HEK293 (cell line): ENCODE results near the gene BACH2.

Experiments
- CTCF ChIA-PET: fragments of 350-600 bp; formaldehyde crosslinking; extraction: SDS; loops from one replicate; lab custom pipeline; 2021; ENCODE audit warnings: antibody characterized with exemption; lab: Yijun Ruan, JAX
- POLR2A ChIA-PET: fragments of 300-600 bp; formaldehyde crosslinking; extraction: SDS; loops from one replicate; lab custom pipeline; 2020; ENCODE audit warnings: antibody characterized with exemption, inconsistent platforms; lab: Yijun Ruan, JAX
- H3K27ac ChIP-seq: fragments of 200-500 bp; sonication (Bioruptor generic); 2 replicates; pipeline ENCODE4 v1.5.1; 2014; ENCODE audit warnings: low read depth, low read length, control low read depth, inconsistent platforms; ENCODE audit errors: extremely low read depth
- H3K36me3 ChIP-seq, 2 experiments: fragments of 200-500 bp in 1 of 2; sonication (Bioruptor generic) in 1 of 2; 1 replicate in 1 of 2; 2 replicates in 1 of 2; pipeline ENCODE4 v1.5.1; 2014 to 2017; ENCODE audit warnings: inconsistent platforms in 2 of 2, low read length in 2 of 2; ENCODE audit not compliant: control insufficient read depth in 2 of 2, insufficient read depth in 1 of 2
- H3K4me1 ChIP-seq: fragments of 200-500 bp; sonication (Bioruptor generic); 2 replicates; pipeline ENCODE4 v1.5.1; 2014; ENCODE audit warnings: mild to moderate bottlenecking, low read length, inconsistent platforms; ENCODE audit not compliant: control insufficient read depth, insufficient read depth
- H3K4me3 ChIP-seq: 2 replicates; pipeline ENCODE4 v1.5.1; 2011; ENCODE audit warnings: low read depth, mild to moderate bottlenecking, control low read depth, low read length, moderate library complexity
- H3K9me3 ChIP-seq: fragments of 200-500 bp; sonication (Bioruptor generic); 2 replicates; pipeline ENCODE4 v1.5.1; 2014; ENCODE audit warnings: low read depth, low read length, inconsistent platforms; ENCODE audit not compliant: control insufficient read depth, insufficient read depth
- EGR2 ChIP-seq: fragments of 450-650 bp; formaldehyde crosslinking; IDR thresholded peaks from 2 replicates; pipeline ENCODE4 v1.5.1; 2016; ENCODE audit warnings: low read depth, missing biosample characterization, missing genetic modification characterization
- GLIS1 ChIP-seq: fragments of 450-650 bp; formaldehyde crosslinking; IDR thresholded peaks from 2 replicates; pipeline ENCODE4 v1.5.1; 2016; ENCODE audit warnings: missing biosample characterization, missing genetic modification characterization
- GLIS2 ChIP-seq: fragments of 450-650 bp; formaldehyde crosslinking; IDR thresholded peaks from 2 replicates; pipeline ENCODE4 v1.5.1; 2016; ENCODE audit warnings: missing biosample characterization, missing genetic modification characterization
- INSM2 ChIP-seq: fragments of 450-650 bp; formaldehyde crosslinking; IDR thresholded peaks from 2 replicates; pipeline ENCODE4 v1.5.1; 2016; ENCODE audit warnings: missing biosample characterization, missing genetic modification characterization
- KLF1 ChIP-seq: fragments of 450-650 bp; formaldehyde crosslinking; IDR thresholded peaks from 2 replicates; pipeline ENCODE4 v1.5.1; 2016; ENCODE audit warnings: missing biosample characterization, missing genetic modification characterization
- KLF10 ChIP-seq: fragments of 450-650 bp; IDR thresholded peaks from 2 replicates; pipeline ENCODE4 v1.5.1; 2018; ENCODE audit warnings: missing biosample characterization, mild to moderate bottlenecking, missing genetic modification characterization
- KLF9 ChIP-seq: fragments of 450-650 bp; formaldehyde crosslinking; IDR thresholded peaks from 2 replicates; pipeline ENCODE4 v1.5.1; 2016; ENCODE audit warnings: missing biosample characterization, missing genetic modification characterization, low read depth
- SP3 ChIP-seq: fragments of 450-650 bp; formaldehyde crosslinking; IDR thresholded peaks from 2 replicates; pipeline ENCODE4 v1.5.1; 2016; ENCODE audit warnings: missing biosample characterization, missing genetic modification characterization
- ZBTB20 ChIP-seq: fragments of 450-650 bp; formaldehyde crosslinking; IDR thresholded peaks from 2 replicates; pipeline ENCODE4 v1.5.1; 2016; ENCODE audit warnings: missing biosample characterization, missing genetic modification characterization
- ZBTB21 ChIP-seq: fragments of 450-650 bp; formaldehyde crosslinking; IDR thresholded peaks from 2 replicates; pipeline ENCODE4 v1.5.1; 2017; ENCODE audit warnings: missing biosample characterization, missing genetic modification characterization
- ZBTB26 ChIP-seq: fragments of 450-650 bp; formaldehyde crosslinking; optimal IDR thresholded peaks from 2 replicates; pipeline ENCODE3; 2016; ENCODE audit warnings: missing biosample characterization, mild to moderate bottlenecking, missing genetic modification characterization
- ZBTB8A ChIP-seq: fragments of 450-650 bp; formaldehyde crosslinking; IDR thresholded peaks from 2 replicates; pipeline ENCODE4 v1.5.1; 2016; ENCODE audit warnings: missing biosample characterization, missing genetic modification characterization
- ZFHX2 ChIP-seq: fragments of 450-650 bp; formaldehyde crosslinking; conservative IDR thresholded peaks from 2 replicates; pipeline ENCODE4 v1.5.1; 2016; ENCODE audit warnings: missing biosample characterization, missing genetic modification characterization
- ZNF114 ChIP-seq: fragments of 450-650 bp; formaldehyde crosslinking; IDR thresholded peaks from 2 replicates; pipeline ENCODE4 v1.5.0; 2017; ENCODE audit warnings: missing biosample characterization, missing genetic modification characterization
- ZNF510 ChIP-seq: fragments of 450-650 bp; formaldehyde crosslinking; IDR thresholded peaks from 2 replicates; pipeline ENCODE4 v1.5.1; 2018; ENCODE audit warnings: mild to moderate bottlenecking, missing genetic modification characterization, missing biosample characterization; ENCODE audit not compliant: insufficient replicate concordance
- ZNF610 ChIP-seq: fragments of 450-650 bp; formaldehyde crosslinking; IDR thresholded peaks from 2 replicates; pipeline ENCODE4 v1.5.1; 2016; ENCODE audit warnings: missing biosample characterization, missing genetic modification characterization, borderline replicate concordance
- ZNF629 ChIP-seq: fragments of 450-650 bp; formaldehyde crosslinking; IDR thresholded peaks from 2 replicates; pipeline ENCODE4 v1.5.1; 2017; ENCODE audit warnings: missing biosample characterization, missing genetic modification characterization
- ZNF677 ChIP-seq: fragments of 450-650 bp; IDR thresholded peaks from 2 replicates; pipeline ENCODE4 v1.5.0; 2018; ENCODE audit warnings: missing biosample characterization, mild to moderate bottlenecking, missing genetic modification characterization, moderate library complexity
- TF ChIP-seq, protein P1 (sequence below): fragments of 450-650 bp; formaldehyde crosslinking; IDR thresholded peaks from 2 replicates; pipeline ENCODE4 v1.5.1; 2017; ENCODE audit warnings: missing biosample characterization, missing genetic modification characterization
- TF ChIP-seq, protein P2 (sequence below): fragments of 450-650 bp; formaldehyde crosslinking; IDR thresholded peaks from 2 replicates; pipeline ENCODE4 v1.5.1; 2016; ENCODE audit warnings: missing biosample characterization, missing genetic modification characterization
- TF ChIP-seq, protein P3 (sequence below): fragments of 450-650 bp; formaldehyde crosslinking; IDR thresholded peaks from 2 replicates; pipeline ENCODE4 v1.5.1; 2016; ENCODE audit warnings: missing biosample characterization, missing genetic modification characterization, low read depth
- TF ChIP-seq, protein P4 (sequence below): fragments of 450-650 bp; formaldehyde crosslinking; IDR thresholded peaks from 2 replicates; pipeline ENCODE4 v1.5.1; 2016; ENCODE audit warnings: missing biosample characterization, missing genetic modification characterization, borderline replicate concordance
- TF ChIP-seq, protein P5 (sequence below): fragments of 450-650 bp; IDR thresholded peaks from 2 replicates; pipeline ENCODE4 v1.5.1; 2018; ENCODE audit warnings: missing biosample characterization, mild to moderate bottlenecking, missing genetic modification characterization

Gene BACH2

GRCh38 chr6:90296341-90297114 is at the start of gene BACH2:
TSS of gene BACH2 (minus strand) at chr6:90296843. CDS start at chr6:90008844, 287,999 bp downstream.
- CTCF ChIA-PET: interaction anchor here (0.9 to 2.7 kb wide), 6 partner anchors 11 to 182 kb away, joined by 3 to 18 read pairs (median 6); no protein-coding TSS in a partner anchor
- peak within 1 kb of the TSS; percentile 82 for H3K4me3 ChIP-seq
- no peaks in the 10 kb centered on the region for H3K9me3 ChIP-seq
- H3K4me1 ChIP-seq: no peaks in the 10 kb centered on the region; the same call in 1 of the 2 replicates
- H3K27ac ChIP-seq: peak within 1 kb of the TSS; percentile 70; the same call in 1 of the 2 replicates
- no peaks in the 10 kb centered on the region for H3K36me3 ChIP-seq
- POLR2A ChIA-PET: interaction anchor here (0.6 to 1.9 kb wide), 9 partner anchors 12 to 182 kb away, joined by 3 to 15 read pairs (median 4); no protein-coding TSS in a partner anchor
- no peak for TF ChIP-seq ZNF510 (tag by site-specific recombination)
- TF ChIP-seq ZNF677 (tag by site-specific recombination): no peak
- peak; percentile 46; the same call in 1 of the 2 replicates for TF ChIP-seq ZBTB8A (tag by site-specific recombination)
- peak; percentile 71 for TF ChIP-seq ZNF629
- TF ChIP-seq KLF1 (tag by site-specific recombination): 0 out of 2 replicates have a peak, but pooled peaks have one; percentile 21
- TF ChIP-seq, protein P1, sequence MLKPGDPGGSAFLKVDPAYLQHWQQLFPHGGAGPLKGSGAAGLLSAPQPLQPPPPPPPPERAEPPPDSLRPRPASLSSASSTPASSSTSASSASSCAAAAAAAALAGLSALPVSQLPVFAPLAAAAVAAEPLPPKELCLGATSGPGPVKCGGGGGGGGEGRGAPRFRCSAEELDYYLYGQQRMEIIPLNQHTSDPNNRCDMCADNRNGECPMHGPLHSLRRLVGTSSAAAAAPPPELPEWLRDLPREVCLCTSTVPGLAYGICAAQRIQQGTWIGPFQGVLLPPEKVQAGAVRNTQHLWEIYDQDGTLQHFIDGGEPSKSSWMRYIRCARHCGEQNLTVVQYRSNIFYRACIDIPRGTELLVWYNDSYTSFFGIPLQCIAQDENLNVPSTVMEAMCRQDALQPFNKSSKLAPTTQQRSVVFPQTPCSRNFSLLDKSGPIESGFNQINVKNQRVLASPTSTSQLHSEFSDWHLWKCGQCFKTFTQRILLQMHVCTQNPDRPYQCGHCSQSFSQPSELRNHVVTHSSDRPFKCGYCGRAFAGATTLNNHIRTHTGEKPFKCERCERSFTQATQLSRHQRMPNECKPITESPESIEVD: 0 out of 2 replicates have a peak, but pooled peaks have one; percentile 12
- TF ChIP-seq KLF9 (tag by site-specific recombination): peak; percentile 77
- TF ChIP-seq ZBTB21 (tag by site-specific recombination): peak; percentile 51; the same call in 1 of the 2 replicates
- peak; percentile 44; the same call in 1 of the 2 replicates for TF ChIP-seq EGR2
- peak; percentile 67; the same call in 1 of the 2 replicates for TF ChIP-seq ZNF610
- TF ChIP-seq ZBTB20 (tag by site-specific recombination): peak; percentile 93
- TF ChIP-seq KLF10 (tag by site-specific recombination): peak; percentile 59; the same call in 1 of the 2 replicates
- peak; percentile 64 for TF ChIP-seq GLIS1 (tag by site-specific recombination)
- peak; percentile 52; the same call in 1 of the 2 replicates for TF ChIP-seq GLIS2 (tag by site-specific recombination)
- TF ChIP-seq, protein P2, sequence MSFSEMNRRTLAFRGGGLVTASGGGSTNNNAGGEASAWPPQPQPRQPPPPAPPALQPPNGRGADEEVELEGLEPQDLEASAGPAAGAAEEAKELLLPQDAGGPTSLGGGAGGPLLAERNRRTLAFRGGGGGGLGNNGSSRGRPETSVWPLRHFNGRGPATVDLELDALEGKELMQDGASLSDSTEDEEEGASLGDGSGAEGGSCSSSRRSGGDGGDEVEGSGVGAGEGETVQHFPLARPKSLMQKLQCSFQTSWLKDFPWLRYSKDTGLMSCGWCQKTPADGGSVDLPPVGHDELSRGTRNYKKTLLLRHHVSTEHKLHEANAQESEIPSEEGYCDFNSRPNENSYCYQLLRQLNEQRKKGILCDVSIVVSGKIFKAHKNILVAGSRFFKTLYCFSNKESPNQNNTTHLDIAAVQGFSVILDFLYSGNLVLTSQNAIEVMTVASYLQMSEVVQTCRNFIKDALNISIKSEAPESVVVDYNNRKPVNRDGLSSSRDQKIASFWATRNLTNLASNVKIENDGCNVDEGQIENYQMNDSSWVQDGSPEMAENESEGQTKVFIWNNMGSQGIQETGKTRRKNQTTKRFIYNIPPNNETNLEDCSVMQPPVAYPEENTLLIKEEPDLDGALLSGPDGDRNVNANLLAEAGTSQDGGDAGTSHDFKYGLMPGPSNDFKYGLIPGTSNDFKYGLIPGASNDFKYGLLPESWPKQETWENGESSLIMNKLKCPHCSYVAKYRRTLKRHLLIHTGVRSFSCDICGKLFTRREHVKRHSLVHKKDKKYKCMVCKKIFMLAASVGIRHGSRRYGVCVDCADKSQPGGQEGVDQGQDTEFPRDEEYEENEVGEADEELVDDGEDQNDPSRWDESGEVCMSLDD: peak; percentile 25; the same call in 1 of the 2 replicates
- TF ChIP-seq ZBTB26 (tag by site-specific recombination): peak; percentile 39
- peak; percentile 82 for TF ChIP-seq ZFHX2 (tag by site-specific recombination)
- no peak for TF ChIP-seq ZNF114
- 0 out of 2 replicates have a peak, but pooled peaks have one; percentile 39 for TF ChIP-seq SP3 (tag by site-specific recombination)
- TF ChIP-seq, protein P3, sequence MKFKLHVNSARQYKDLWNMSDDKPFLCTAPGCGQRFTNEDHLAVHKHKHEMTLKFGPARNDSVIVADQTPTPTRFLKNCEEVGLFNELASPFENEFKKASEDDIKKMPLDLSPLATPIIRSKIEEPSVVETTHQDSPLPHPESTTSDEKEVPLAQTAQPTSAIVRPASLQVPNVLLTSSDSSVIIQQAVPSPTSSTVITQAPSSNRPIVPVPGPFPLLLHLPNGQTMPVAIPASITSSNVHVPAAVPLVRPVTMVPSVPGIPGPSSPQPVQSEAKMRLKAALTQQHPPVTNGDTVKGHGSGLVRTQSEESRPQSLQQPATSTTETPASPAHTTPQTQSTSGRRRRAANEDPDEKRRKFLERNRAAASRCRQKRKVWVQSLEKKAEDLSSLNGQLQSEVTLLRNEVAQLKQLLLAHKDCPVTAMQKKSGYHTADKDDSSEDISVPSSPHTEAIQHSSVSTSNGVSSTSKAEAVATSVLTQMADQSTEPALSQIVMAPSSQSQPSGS (tag by site-specific recombination): peak; percentile 94
- TF ChIP-seq, protein P4, sequence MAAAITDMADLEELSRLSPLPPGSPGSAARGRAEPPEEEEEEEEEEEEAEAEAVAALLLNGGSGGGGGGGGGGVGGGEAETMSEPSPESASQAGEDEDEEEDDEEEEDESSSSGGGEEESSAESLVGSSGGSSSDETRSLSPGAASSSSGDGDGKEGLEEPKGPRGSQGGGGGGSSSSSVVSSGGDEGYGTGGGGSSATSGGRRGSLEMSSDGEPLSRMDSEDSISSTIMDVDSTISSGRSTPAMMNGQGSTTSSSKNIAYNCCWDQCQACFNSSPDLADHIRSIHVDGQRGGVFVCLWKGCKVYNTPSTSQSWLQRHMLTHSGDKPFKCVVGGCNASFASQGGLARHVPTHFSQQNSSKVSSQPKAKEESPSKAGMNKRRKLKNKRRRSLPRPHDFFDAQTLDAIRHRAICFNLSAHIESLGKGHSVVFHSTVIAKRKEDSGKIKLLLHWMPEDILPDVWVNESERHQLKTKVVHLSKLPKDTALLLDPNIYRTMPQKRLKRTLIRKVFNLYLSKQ (tag by site-specific recombination): no peak
- TF ChIP-seq INSM2 (tag by site-specific recombination): 0 out of 2 replicates have a peak, but pooled peaks have one; percentile 5
- TF ChIP-seq, protein P5, sequence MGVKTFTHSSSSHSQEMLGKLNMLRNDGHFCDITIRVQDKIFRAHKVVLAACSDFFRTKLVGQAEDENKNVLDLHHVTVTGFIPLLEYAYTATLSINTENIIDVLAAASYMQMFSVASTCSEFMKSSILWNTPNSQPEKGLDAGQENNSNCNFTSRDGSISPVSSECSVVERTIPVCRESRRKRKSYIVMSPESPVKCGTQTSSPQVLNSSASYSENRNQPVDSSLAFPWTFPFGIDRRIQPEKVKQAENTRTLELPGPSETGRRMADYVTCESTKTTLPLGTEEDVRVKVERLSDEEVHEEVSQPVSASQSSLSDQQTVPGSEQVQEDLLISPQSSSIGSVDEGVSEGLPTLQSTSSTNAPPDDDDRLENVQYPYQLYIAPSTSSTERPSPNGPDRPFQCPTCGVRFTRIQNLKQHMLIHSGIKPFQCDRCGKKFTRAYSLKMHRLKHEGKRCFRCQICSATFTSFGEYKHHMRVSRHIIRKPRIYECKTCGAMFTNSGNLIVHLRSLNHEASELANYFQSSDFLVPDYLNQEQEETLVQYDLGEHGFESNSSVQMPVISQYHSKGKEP (tag by site-specific recombination): peak; percentile 96
